HepG2 (cell line): ENCODE results near the gene UBFD1. TPM values are rescaled to one million over a fixed set of nuclear protein-coding genes. Genes with fewer than 3 reads are reported as not detected.

Source experiments
- DPF2 ChIP-seq: sonication (generic); formaldehyde crosslinking; IDR thresholded peaks from 2 replicates; pipeline ENCODE4 v1.4.0; 2020; ENCODE audit warnings: mild to moderate bottlenecking, low read depth, missing genetic modification reagents, borderline replicate concordance
- MAFG ChIP-seq: sonication (generic); formaldehyde crosslinking; IDR thresholded peaks from 2 replicates; pipeline ENCODE4 v1.5.1; 2020; ENCODE audit warnings: mild to moderate bottlenecking, missing genetic modification reagents
- NCOA2 ChIP-seq: sonication (generic); formaldehyde crosslinking; IDR thresholded peaks from 2 replicates; pipeline ENCODE4 v1.8.0; 2022; ENCODE audit warnings: inconsistent platforms
- SUZ12 ChIP-seq: fragments of 150-350 bp; IDR thresholded peaks from 2 replicates; pipeline ENCODE4 v1.6.1; 2014; ENCODE audit warnings: low read depth, low read length
- ZBTB7B ChIP-seq: sonication (generic); formaldehyde crosslinking; IDR thresholded peaks from 2 replicates; pipeline ENCODE4 v1.4.0; 2020; ENCODE audit warnings: missing genetic modification reagents
- ZNF761 ChIP-seq: sonication (generic); formaldehyde crosslinking; conservative IDR thresholded peaks from 2 replicates; pipeline ENCODE4 v1.4.0; 2020; ENCODE audit warnings: mild to moderate bottlenecking, missing genetic modification reagents
- polyA plus RNA-seq, 8 experiments: library from polyadenylated mRNA; depleted of rRNA in 3 of 8; stranded (reverse) in 7 of 8; unstranded in 1 of 8; fragments of >200 nt; fragmentation: Illumina TruSeq in 4 of 8; extraction: Trizol in 4 of 8; gene quantifications; 2 replicates each; pipeline versions ENCODE4 v1.2.1 to v1.2.3, GENCODE V29; 2011 to 2016; ENCODE audit warnings: low read depth in 4 of 8, missing spikeins in 1 of 8, mixed read lengths in 1 of 8; ENCODE audit not compliant: insufficient read depth in 1 of 8
- total RNA-seq, 5 experiments: library from RNA; depleted of rRNA; stranded (reverse); fragments of >200 nt; fragmentation: Illumina TruSeq; extraction: Trizol; gene quantifications; 2 replicates each; pipeline ENCODE4 v1.2.3, GENCODE V29; 2016; ENCODE audit warnings: low read depth in 1 of 5
- TF ChIP-seq, protein P1 (sequence below): sonication (generic); formaldehyde crosslinking; IDR thresholded peaks from 2 replicates; pipeline ENCODE4 v1.8.1; 2023; ENCODE audit warnings: mild to moderate bottlenecking, missing genetic modification reagents
- TF ChIP-seq, protein P2 (sequence below): sonication (generic); formaldehyde crosslinking; IDR thresholded peaks from 2 replicates; pipeline ENCODE4 v1.9.0; 2021; ENCODE audit warnings: missing genetic modification reagents, mild to moderate bottlenecking, borderline replicate concordance
- TF ChIP-seq, protein P3 (sequence below): IDR thresholded peaks from 2 replicates; pipeline ENCODE4 v1.6.1; 2016; ENCODE audit warnings: low read depth, borderline replicate concordance
- TF ChIP-seq, protein P4 (sequence below): sonication (generic); formaldehyde crosslinking; IDR thresholded peaks from 2 replicates; pipeline ENCODE4 v1.4.0; 2020; ENCODE audit warnings: missing genetic modification reagents, borderline replicate concordance
- TF ChIP-seq, protein P5 (sequence below): sonication (generic); formaldehyde crosslinking; IDR thresholded peaks from 2 replicates; pipeline ENCODE4 v1.4.0; 2020; ENCODE audit warnings: mild to moderate bottlenecking, low read depth, missing genetic modification reagents
- TF ChIP-seq, protein P6 (sequence below): conservative IDR thresholded peaks from 2 replicates; pipeline ENCODE4 v1.6.1; 2018; ENCODE audit warnings: missing genetic modification reagents
- TF ChIP-seq, protein P7 (sequence below): IDR thresholded peaks from 2 replicates; pipeline ENCODE4 v1.4.0; 2020; ENCODE audit warnings: mild to moderate bottlenecking, missing genetic modification reagents

UBFD1 gene
- total and polyA plus RNA-seq, 2 of the 13 experiments (the other 11 are each of a cell fraction or from before 2014, with no cell fraction given) = 100 to 111 TPM

DNA sequence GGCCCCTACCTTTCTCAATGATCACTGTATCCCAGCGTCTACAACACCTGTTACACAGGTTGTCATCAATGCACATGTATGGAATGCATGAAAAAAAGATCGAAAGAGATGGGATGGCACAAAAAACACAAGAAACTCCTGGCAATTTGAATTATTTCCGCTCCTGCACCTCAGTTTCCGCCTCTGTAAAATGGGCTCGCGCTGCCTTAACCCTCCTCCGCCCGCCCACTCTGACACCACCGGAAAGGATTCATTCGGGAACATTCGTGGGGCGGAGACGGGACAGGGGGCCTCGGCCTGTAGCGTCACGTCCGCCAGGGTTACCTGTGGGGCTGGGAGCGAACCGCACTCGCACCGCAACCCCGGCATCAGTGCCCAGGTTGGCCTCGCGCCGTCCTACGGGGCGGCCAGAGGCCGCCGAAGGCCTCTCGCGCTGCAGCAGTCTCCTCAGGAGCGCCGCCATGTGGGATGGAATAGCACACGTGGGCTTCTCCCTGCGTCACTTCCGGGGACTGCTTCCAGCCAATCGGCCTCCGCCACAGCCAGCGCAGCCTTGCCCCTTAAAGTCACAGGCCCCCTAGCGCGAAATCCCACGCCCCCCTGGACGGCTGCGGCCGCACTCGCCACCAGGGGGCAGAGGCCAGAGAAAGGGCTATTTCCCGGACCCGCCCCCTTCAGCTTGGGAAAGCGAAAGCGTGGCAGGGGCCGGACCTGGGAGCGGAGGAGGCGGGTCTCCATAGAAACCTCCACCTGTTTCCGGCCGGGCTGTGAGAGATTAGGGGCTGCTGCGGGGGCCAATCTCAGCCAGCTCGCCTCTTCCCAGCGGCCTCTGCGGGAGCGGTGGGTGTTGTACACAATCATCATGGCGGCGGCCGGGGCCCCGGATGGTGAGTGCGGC is at the start of gene UBFD1, which contains the start of gene EARS2 (continued):
- TF ChIP-seq NCOA2 (CRISPR knock-in tag) = peak; percentile 51; the same call in 1 of the 2 replicates
- TF ChIP-seq, protein P1, sequence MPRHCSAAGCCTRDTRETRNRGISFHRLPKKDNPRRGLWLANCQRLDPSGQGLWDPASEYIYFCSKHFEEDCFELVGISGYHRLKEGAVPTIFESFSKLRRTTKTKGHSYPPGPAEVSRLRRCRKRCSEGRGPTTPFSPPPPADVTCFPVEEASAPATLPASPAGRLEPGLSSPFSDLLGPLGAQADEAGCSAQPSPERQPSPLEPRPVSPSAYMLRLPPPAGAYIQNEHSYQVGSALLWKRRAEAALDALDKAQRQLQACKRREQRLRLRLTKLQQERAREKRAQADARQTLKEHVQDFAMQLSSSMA (CRISPR knock-in tag) = peak; percentile 96
- TF ChIP-seq, protein P2, sequence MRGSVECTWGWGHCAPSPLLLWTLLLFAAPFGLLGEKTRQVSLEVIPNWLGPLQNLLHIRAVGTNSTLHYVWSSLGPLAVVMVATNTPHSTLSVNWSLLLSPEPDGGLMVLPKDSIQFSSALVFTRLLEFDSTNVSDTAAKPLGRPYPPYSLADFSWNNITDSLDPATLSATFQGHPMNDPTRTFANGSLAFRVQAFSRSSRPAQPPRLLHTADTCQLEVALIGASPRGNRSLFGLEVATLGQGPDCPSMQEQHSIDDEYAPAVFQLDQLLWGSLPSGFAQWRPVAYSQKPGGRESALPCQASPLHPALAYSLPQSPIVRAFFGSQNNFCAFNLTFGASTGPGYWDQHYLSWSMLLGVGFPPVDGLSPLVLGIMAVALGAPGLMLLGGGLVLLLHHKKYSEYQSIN = 0 out of 2 replicates have a peak, but pooled peaks have one; percentile 4
- TF ChIP-seq, protein P3, sequence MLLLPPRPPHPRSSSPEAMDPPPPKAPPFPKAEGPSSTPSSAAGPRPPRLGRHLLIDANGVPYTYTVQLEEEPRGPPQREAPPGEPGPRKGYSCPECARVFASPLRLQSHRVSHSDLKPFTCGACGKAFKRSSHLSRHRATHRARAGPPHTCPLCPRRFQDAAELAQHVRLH = peak; percentile 99
- peak; percentile 48 for TF ChIP-seq SUZ12
- no peak for TF ChIP-seq MAFG (CRISPR knock-in tag)
- 0 out of 2 replicates have a peak, but pooled peaks have one; percentile 73 for TF ChIP-seq ZNF761 (CRISPR knock-in tag)
- peak; percentile 95; the same call in 1 of the 2 replicates for TF ChIP-seq ZBTB7B (CRISPR knock-in tag)
- TF ChIP-seq, protein P4, sequence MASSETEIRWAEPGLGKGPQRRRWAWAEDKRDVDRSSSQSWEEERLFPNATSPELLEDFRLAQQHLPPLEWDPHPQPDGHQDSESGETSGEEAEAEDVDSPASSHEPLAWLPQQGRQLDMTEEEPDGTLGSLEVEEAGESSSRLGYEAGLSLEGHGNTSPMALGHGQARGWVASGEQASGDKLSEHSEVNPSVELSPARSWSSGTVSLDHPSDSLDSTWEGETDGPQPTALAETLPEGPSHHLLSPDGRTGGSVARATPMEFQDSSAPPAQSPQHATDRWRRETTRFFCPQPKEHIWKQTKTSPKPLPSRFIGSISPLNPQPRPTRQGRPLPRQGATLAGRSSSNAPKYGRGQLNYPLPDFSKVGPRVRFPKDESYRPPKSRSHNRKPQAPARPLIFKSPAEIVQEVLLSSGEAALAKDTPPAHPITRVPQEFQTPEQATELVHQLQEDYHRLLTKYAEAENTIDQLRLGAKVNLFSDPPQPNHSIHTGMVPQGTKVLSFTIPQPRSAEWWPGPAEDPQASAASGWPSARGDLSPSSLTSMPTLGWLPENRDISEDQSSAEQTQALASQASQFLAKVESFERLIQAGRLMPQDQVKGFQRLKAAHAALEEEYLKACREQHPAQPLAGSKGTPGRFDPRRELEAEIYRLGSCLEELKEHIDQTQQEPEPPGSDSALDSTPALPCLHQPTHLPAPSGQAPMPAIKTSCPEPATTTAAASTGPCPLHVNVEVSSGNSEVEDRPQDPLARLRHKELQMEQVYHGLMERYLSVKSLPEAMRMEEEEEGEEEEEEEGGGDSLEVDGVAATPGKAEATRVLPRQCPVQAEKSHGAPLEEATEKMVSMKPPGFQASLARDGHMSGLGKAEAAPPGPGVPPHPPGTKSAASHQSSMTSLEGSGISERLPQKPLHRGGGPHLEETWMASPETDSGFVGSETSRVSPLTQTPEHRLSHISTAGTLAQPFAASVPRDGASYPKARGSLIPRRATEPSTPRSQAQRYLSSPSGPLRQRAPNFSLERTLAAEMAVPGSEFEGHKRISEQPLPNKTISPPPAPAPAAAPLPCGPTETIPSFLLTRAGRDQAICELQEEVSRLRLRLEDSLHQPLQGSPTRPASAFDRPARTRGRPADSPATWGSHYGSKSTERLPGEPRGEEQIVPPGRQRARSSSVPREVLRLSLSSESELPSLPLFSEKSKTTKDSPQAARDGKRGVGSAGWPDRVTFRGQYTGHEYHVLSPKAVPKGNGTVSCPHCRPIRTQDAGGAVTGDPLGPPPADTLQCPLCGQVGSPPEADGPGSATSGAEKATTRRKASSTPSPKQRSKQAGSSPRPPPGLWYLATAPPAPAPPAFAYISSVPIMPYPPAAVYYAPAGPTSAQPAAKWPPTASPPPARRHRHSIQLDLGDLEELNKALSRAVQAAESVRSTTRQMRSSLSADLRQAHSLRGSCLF (CRISPR knock-in tag) = peak; percentile 96; the same call in 1 of the 2 replicates
- TF ChIP-seq, protein P5, sequence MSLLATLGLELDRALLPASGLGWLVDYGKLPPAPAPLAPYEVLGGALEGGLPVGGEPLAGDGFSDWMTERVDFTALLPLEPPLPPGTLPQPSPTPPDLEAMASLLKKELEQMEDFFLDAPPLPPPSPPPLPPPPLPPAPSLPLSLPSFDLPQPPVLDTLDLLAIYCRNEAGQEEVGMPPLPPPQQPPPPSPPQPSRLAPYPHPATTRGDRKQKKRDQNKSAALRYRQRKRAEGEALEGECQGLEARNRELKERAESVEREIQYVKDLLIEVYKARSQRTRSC (CRISPR knock-in tag) = peak; percentile 70; the same call in 1 of the 2 replicates
- TF ChIP-seq, protein P6, sequence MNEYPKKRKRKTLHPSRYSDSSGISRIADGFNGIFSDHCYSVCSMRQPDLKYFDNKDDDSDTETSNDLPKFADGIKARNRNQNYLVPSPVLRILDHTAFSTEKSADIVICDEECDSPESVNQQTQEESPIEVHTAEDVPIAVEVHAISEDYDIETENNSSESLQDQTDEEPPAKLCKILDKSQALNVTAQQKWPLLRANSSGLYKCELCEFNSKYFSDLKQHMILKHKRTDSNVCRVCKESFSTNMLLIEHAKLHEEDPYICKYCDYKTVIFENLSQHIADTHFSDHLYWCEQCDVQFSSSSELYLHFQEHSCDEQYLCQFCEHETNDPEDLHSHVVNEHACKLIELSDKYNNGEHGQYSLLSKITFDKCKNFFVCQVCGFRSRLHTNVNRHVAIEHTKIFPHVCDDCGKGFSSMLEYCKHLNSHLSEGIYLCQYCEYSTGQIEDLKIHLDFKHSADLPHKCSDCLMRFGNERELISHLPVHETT (CRISPR knock-in tag) = peak; percentile 91
- peak; percentile 32; the same call in 1 of the 2 replicates for TF ChIP-seq DPF2 (CRISPR knock-in tag)
- TF ChIP-seq, protein P7, sequence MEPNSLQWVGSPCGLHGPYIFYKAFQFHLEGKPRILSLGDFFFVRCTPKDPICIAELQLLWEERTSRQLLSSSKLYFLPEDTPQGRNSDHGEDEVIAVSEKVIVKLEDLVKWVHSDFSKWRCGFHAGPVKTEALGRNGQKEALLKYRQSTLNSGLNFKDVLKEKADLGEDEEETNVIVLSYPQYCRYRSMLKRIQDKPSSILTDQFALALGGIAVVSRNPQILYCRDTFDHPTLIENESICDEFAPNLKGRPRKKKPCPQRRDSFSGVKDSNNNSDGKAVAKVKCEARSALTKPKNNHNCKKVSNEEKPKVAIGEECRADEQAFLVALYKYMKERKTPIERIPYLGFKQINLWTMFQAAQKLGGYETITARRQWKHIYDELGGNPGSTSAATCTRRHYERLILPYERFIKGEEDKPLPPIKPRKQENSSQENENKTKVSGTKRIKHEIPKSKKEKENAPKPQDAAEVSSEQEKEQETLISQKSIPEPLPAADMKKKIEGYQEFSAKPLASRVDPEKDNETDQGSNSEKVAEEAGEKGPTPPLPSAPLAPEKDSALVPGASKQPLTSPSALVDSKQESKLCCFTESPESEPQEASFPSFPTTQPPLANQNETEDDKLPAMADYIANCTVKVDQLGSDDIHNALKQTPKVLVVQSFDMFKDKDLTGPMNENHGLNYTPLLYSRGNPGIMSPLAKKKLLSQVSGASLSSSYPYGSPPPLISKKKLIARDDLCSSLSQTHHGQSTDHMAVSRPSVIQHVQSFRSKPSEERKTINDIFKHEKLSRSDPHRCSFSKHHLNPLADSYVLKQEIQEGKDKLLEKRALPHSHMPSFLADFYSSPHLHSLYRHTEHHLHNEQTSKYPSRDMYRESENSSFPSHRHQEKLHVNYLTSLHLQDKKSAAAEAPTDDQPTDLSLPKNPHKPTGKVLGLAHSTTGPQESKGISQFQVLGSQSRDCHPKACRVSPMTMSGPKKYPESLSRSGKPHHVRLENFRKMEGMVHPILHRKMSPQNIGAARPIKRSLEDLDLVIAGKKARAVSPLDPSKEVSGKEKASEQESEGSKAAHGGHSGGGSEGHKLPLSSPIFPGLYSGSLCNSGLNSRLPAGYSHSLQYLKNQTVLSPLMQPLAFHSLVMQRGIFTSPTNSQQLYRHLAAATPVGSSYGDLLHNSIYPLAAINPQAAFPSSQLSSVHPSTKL = peak; percentile 82
